A549 (cell line): ENCODE data around the gene KRTAP12-2. TPM values are rescaled to one million over a fixed set of nuclear protein-coding genes. Genes with fewer than 3 reads are reported as not detected.

ENCODE experiments used
- ATAC-seq, 2 experiments: fragments of 200-7000 bp in 1 of 2; fragments of >200 bp in 1 of 2; cut with Nextera tagmentation in 1 of 2; cut with Tn5 transposase in 1 of 2; 3 replicates each; pipeline versions ENCODE4 v1.8.0 to v1.9.1; 2018 to 2020; ENCODE audit warnings: mild to moderate bottlenecking in 1 of 2, moderate library complexity in 1 of 2
- CTCF ChIA-PET: fragments of 300-600 bp; sonication (Branson Sonifier 250); formaldehyde crosslinking; extraction: SDS; loops from one replicate; lab custom pipeline; 2021; ENCODE audit warnings: antibody characterized with exemption, inconsistent platforms; lab: Yijun Ruan, JAX
- POLR2A ChIA-PET: fragments of 350-600 bp; formaldehyde crosslinking; extraction: SDS; loops from one replicate; lab custom pipeline; 2021; ENCODE audit warnings: antibody characterized with exemption, inconsistent platforms; lab: Yijun Ruan, JAX
- DNase-seq, 2 experiments: peaks; one replicate each; pipeline versions ENCODE4 v3.0.0 to v3.0.0-alpha.2; 2011 to 2016; ENCODE audit warnings: low read depth in 1 of 2, low spot score in 1 of 2
- FAIRE-seq: peaks from 2 replicates; lab custom pipeline; 2011; peaks lifted over from hg19 to GRCh38; lab: Jason Lieb, UNC
- H3K27ac ChIP-seq, 2 experiments: fragments of >200 bp; sonication (Bioruptor Twin); formaldehyde crosslinking; 3 replicates each; pipeline ENCODE4 v1.5.1; 2016 to 2017
- H3K4me1 ChIP-seq: fragments of >200 bp; sonication (Bioruptor Twin); formaldehyde crosslinking; 3 replicates; pipeline ENCODE4 v1.6.1; 2016
- H3K4me2 ChIP-seq: fragments of >200 bp; sonication (Bioruptor Twin); formaldehyde crosslinking; 3 replicates; pipeline ENCODE4 v1.6.1; 2016
- H3K4me3 ChIP-seq: fragments of >200 bp; sonication (Bioruptor Twin); formaldehyde crosslinking; 3 replicates; pipeline ENCODE4 v1.5.1; 2016
- H3K9me3 ChIP-seq: fragments of >200 bp; sonication (Bioruptor Twin); formaldehyde crosslinking; 3 replicates; pipeline ENCODE4 v1.6.1; 2016
- ATOH8 ChIP-seq: fragments of 250-450 bp; sonication (Bioruptor Pico); IDR thresholded peaks from 2 replicates; pipeline ENCODE4 v1.5.0; 2020; ENCODE audit warnings: low read depth, mild to moderate bottlenecking, moderate library complexity
- BHLHE40 ChIP-seq: IDR thresholded peaks from 2 replicates; pipeline ENCODE4 v1.6.1; 2012; ENCODE audit warnings: low read depth, low read length, inconsistent platforms
- CBX2 ChIP-seq: fragments of 200-600 bp; sonication (generic); IDR thresholded peaks from 2 replicates; pipeline ENCODE4 v1.6.1; 2016; ENCODE audit warnings: low read depth, mild to moderate bottlenecking, borderline replicate concordance
- CBX8 ChIP-seq: fragments of 200-600 bp; sonication (generic); IDR thresholded peaks from 2 replicates; pipeline ENCODE4 v1.6.1; 2016
- EHF ChIP-seq: fragments of 250-450 bp; sonication (Bioruptor Pico); IDR thresholded peaks from 2 replicates; pipeline ENCODE4 v1.5.0; 2020; ENCODE audit warnings: mild to moderate bottlenecking
- EP300 ChIP-seq, 2 experiments: fragments of >200 bp; sonication (Bioruptor Twin); formaldehyde crosslinking; IDR thresholded peaks; 2 replicates in 1 of 2; 3 replicates in 1 of 2; pipeline ENCODE4 v1.6.1; 2016 to 2017
- FOSL2 ChIP-seq, 2 experiments: fragments of 450-650 bp in 1 of 2; fragments of >200 bp in 1 of 2; sonication (Bioruptor Twin) in 1 of 2; formaldehyde crosslinking; IDR thresholded peaks; 2 replicates each; pipeline versions ENCODE4 v1.5.0 to v1.6.1; 2016 to 2020; ENCODE audit warnings: mild to moderate bottlenecking in 1 of 2, moderate library complexity in 1 of 2
- GATA3 ChIP-seq: IDR thresholded peaks from 2 replicates; pipeline ENCODE4 v1.6.1; 2012; ENCODE audit warnings: borderline replicate concordance
- HOXA7 ChIP-seq: fragments of 250-450 bp; sonication (Bioruptor Pico); IDR thresholded peaks from 2 replicates; pipeline ENCODE4 v1.5.0; 2020; ENCODE audit warnings: mild to moderate bottlenecking, moderate library complexity
- HOXB13 ChIP-seq: fragments of 250-450 bp; sonication (Bioruptor Pico); IDR thresholded peaks from 2 replicates; pipeline ENCODE4 v1.5.0; 2020; ENCODE audit warnings: low read depth, mild to moderate bottlenecking, moderate library complexity
- KDM1A ChIP-seq: fragments of 200-600 bp; sonication (generic); IDR thresholded peaks from 2 replicates; pipeline ENCODE4 v1.6.1; 2016; ENCODE audit warnings: low read depth, mild to moderate bottlenecking
- NFE2L2 ChIP-seq: fragments of 150-350 bp; conservative IDR thresholded peaks from 2 replicates; pipeline ENCODE4 v1.6.1; 2014; ENCODE audit warnings: low read length
- NR3C1 ChIP-seq: fragments of >200 bp; sonication (Bioruptor Twin); formaldehyde crosslinking; IDR thresholded peaks from 3 replicates; pipeline ENCODE4 v1.6.1; 2017
- RAD21 ChIP-seq, 2 experiments: fragments of >200 bp in 1 of 2; sonication (Bioruptor Twin) in 1 of 2; formaldehyde crosslinking in 1 of 2; IDR thresholded peaks in 1 of 2; conservative IDR thresholded peaks in 1 of 2; 2 replicates in 1 of 2; 3 replicates in 1 of 2; pipeline ENCODE4 v1.6.1; 2012 to 2018; ENCODE audit warnings: inconsistent platforms in 1 of 2
- RNF2 ChIP-seq: fragments of 200-600 bp; sonication (generic); IDR thresholded peaks from 2 replicates; pipeline ENCODE4 v1.6.1; 2016; ENCODE audit warnings: low read depth, mild to moderate bottlenecking, antibody characterized with exemption, moderate library complexity, borderline replicate concordance
- SMC3 ChIP-seq: fragments of >200 bp; sonication (Bioruptor Twin); formaldehyde crosslinking; IDR thresholded peaks from 3 replicates; pipeline ENCODE4 v1.6.1; 2018; ENCODE audit warnings: inconsistent platforms
- USF2 ChIP-seq: fragments of 450-650 bp; IDR thresholded peaks from 2 replicates; pipeline ENCODE4 v1.6.1; 2014; ENCODE audit warnings: antibody characterized with exemption
- ZFP36 ChIP-seq: fragments of 450-650 bp; IDR thresholded peaks from 2 replicates; pipeline ENCODE4 v1.6.1; 2014; ENCODE audit warnings: borderline replicate concordance; ENCODE audit not compliant: partially characterized antibody
- ZNF302 ChIP-seq: fragments of 250-450 bp; sonication (Bioruptor Pico); IDR thresholded peaks from 2 replicates; pipeline ENCODE4 v1.9.0; 2021; ENCODE audit warnings: inconsistent platforms, mild to moderate bottlenecking, moderate library complexity
- WGBS: methylation state at CpG from one replicate; pipeline ENCODE4 v1.1.6; 2017; ENCODE audit errors: missing lambda C conversion rate; 5-methylcytosine and 5-hydroxymethylcytosine counted together
- polyA plus RNA-seq, 4 experiments: library from polyadenylated mRNA; depleted of rRNA in 3 of 4; stranded (reverse); fragments of >200 nt; fragmentation: RNase III in 1 of 4; extraction: RNeasy Plus Mini Kit Qiagen cat#74134 plus additional on column Dnase treatment in 1 of 4; gene quantifications; 2 replicates in 3 of 4; 3 replicates in 1 of 4; pipeline ENCODE4 v1.2.3, GENCODE V29; 2011 to 2017
- TF ChIP-seq, protein P1 (sequence below): fragments of 200-600 bp; sonication (generic); IDR thresholded peaks from 2 replicates; pipeline ENCODE4 v1.6.1; 2016; ENCODE audit warnings: antibody characterized with exemption, mild to moderate bottlenecking, moderate library complexity
- TF ChIP-seq, protein P2 (sequence below): IDR thresholded peaks from 2 replicates; pipeline ENCODE4 v1.6.1; 2012

The KRTAP12-2 gene
- polyA plus RNA-seq, 2 of the 4 experiments (the other 2 are of a cell fraction): not detected

- Histone ChIP-seq H3K9me3 (no peaks in the 10 kb centered on the region), H3K4me1 (no peaks in the 10 kb centered on the region)
- no peak for FAIRE-seq
- ATAC-seq: no peak
- no peak for DNase-seq
- TF ChIP-seq RNF2 (no peak), CBX8 (no peak), FOSL2 (IDR thresholded peaks at IDR 0.05) (no peak), FOSL2 (CRISPR knock-in tag; IDR thresholded peaks at IDR 0.05) (no peak), HOXB13 (CRISPR knock-in tag) (no peak), BHLHE40 (no peak), NR3C1 (no peak), SMC3 (no peak), RAD21 (conservative IDR thresholded peaks at IDR 0.05 in 1 of 2, IDR thresholded peaks at IDR 0.05 in 1 of 2) (no peak), NFE2L2 (no peak), ZFP36 (no peak), KDM1A (no peak), USF2 (no peak), ZNF302 (no peak), GATA3 (no peak), EP300 (IDR thresholded peaks at IDR 0.05) (no peak), CBX2 (no peak), EHF (CRISPR knock-in tag) (no peak), HOXA7 (CRISPR knock-in tag) (no peak)
- TF ChIP-seq, protein P1, sequence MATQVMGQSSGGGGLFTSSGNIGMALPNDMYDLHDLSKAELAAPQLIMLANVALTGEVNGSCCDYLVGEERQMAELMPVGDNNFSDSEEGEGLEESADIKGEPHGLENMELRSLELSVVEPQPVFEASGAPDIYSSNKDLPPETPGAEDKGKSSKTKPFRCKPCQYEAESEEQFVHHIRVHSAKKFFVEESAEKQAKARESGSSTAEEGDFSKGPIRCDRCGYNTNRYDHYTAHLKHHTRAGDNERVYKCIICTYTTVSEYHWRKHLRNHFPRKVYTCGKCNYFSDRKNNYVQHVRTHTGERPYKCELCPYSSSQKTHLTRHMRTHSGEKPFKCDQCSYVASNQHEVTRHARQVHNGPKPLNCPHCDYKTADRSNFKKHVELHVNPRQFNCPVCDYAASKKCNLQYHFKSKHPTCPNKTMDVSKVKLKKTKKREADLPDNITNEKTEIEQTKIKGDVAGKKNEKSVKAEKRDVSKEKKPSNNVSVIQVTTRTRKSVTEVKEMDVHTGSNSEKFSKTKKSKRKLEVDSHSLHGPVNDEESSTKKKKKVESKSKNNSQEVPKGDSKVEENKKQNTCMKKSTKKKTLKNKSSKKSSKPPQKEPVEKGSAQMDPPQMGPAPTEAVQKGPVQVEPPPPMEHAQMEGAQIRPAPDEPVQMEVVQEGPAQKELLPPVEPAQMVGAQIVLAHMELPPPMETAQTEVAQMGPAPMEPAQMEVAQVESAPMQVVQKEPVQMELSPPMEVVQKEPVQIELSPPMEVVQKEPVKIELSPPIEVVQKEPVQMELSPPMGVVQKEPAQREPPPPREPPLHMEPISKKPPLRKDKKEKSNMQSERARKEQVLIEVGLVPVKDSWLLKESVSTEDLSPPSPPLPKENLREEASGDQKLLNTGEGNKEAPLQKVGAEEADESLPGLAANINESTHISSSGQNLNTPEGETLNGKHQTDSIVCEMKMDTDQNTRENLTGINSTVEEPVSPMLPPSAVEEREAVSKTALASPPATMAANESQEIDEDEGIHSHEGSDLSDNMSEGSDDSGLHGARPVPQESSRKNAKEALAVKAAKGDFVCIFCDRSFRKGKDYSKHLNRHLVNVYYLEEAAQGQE: no peak
- TF ChIP-seq, protein P2, sequence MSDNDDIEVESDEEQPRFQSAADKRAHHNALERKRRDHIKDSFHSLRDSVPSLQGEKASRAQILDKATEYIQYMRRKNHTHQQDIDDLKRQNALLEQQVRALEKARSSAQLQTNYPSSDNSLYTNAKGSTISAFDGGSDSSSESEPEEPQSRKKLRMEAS: no peak
- TF ChIP-seq, all 56 proteins: peak for 0
- Histone ChIP-seq H3K4me2 (no peak overlapping the region), H3K4me3 (no peak overlapping the region), H3K27ac (no peak overlapping the region)
- ChIA-PET POLR2A (no interaction called here), CTCF (no interaction called here)
- 55% methylated on average over 14 of the region's 14 CpGs for WGBS
Measured at GRCh38 chr21:44653123-44653522, 13.6 kb downstream of the KRTAP12-2 start.

DNA sequence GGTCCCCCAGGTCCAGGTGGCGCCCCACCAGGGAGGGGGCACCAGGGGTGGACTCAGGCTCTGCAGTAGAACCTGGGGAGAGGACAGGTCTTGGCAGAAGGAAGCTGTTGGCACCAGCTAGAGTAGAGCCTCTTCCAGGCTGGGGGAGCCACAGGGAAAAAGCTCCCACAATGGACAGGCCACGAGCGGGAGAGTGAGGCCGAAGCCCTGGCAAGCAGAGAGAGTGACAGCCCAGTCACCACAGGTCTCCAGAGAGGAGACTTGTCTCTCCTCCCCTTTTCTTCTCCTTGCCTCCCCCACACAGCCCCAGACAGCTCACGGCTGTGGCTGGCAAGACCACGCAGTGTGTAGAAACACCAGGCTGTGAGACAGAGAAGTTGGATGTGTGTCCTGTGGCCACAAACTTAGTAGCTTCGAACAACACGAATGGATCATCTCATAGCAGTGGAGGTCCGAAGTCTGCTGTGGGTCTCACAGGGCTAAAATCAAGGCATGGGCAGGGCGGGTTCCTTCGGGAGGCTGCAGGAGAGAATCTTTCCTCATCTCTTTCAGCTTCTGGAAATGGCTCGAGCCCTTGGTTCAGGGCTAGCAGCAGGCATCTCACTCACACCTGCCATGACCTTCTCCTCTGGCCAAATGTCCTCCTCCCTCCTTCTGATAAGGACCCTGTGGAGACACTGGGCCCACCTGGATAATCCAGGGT is 15.6 kb downstream of the KRTAP12-2 start:
- POLR2A ChIA-PET: no interaction called here
- H3K27ac ChIP-seq: no peak overlapping the region

More for the DNA sequence above, 15.6 kb downstream of the KRTAP12-2 start:
- Histone ChIP-seq H3K4me2 (no peak overlapping the region), H3K4me3 (no peak overlapping the region), H3K4me1 (no peaks in the 10 kb centered on the region), H3K9me3 (no peaks in the 10 kb centered on the region)
- CTCF ChIA-PET: interaction anchor here (0.6 to 1.4 kb wide), 3 partner anchors 16 to 148 kb away, joined by 3 read pairs; partner anchors contain the start of gene KRTAP12-2
- TF ChIP-seq ATOH8 (CRISPR knock-in tag): no peak
- DNase-seq (no peak), ATAC-seq (no peak), FAIRE-seq (no peak)
- WGBS: 68% methylated on average over 12 of the region's 12 CpGs
